CD4-positive, CD25-positive, alpha-beta regulatory T cell (primary cell): ENCODE results near the gene MCAT. TPM values are rescaled to one million over a fixed set of nuclear protein-coding genes. Genes with fewer than 3 reads are reported as not detected.

ENCODE experiments used
- ATAC-seq, 2 donors: fragments of 150-1000 bp; cut with Tn5 transposase; one replicate each; pipeline ENCODE4 v1.10.0; 2021; ENCODE audit warnings: low read depth in 2 of 2, moderate number of reproducible peaks in 2 of 2, moderate library complexity in 1 of 2
- DNase-seq, 3 donors: peaks; one replicate each; pipeline versions ENCODE4 v3.0.0 to v3.0.0-alpha.2; 2012 to 2022; ENCODE audit warnings: mixed read lengths in 1 of 3
- H3K27ac ChIP-seq: one replicate; pipeline ENCODE4 v1.7.0; 2013; ENCODE audit warnings: mild to moderate bottlenecking, low read length; ENCODE audit not compliant: insufficient read depth, poor library complexity, severe bottlenecking
- H3K27me3 ChIP-seq: one replicate; pipeline ENCODE4 v1.7.0; 2013; ENCODE audit warnings: low read length; ENCODE audit not compliant: control insufficient read depth, insufficient read depth
- H3K36me3 ChIP-seq: one replicate; pipeline ENCODE4 v1.7.0; 2013; ENCODE audit warnings: mild to moderate bottlenecking, low read length, moderate library complexity; ENCODE audit not compliant: control insufficient read depth, insufficient read depth
- H3K4me1 ChIP-seq: 2 replicates; pipeline ENCODE4 v1.7.0; 2013; ENCODE audit warnings: mild to moderate bottlenecking, low read length; ENCODE audit not compliant: insufficient read depth, control insufficient read depth, poor library complexity, severe bottlenecking
- H3K4me3 ChIP-seq: one replicate; pipeline ENCODE4 v1.7.0; 2013; ENCODE audit warnings: low read depth, mild to moderate bottlenecking, low read length, moderate library complexity
- H3K9me3 ChIP-seq, 2 experiments: 1 replicate in 1 of 2; 2 replicates in 1 of 2; pipeline ENCODE4 v1.7.0; 2013; ENCODE audit warnings: low read length in 2 of 2, mild to moderate bottlenecking in 1 of 2, moderate library complexity in 1 of 2; ENCODE audit not compliant: control insufficient read depth in 2 of 2
- H3K27ac Mint-ChIP-seq, 3 donors: one replicate each; pipeline ENCODE4 v1.8.0; 2020 to 2022; ENCODE audit warnings: mild to moderate bottlenecking in 3 of 3, mixed read lengths in 3 of 3, moderate library complexity in 2 of 3
- H3K27me3 Mint-ChIP-seq: one replicate; pipeline ENCODE4 v1.8.0; 2022; ENCODE audit warnings: mild to moderate bottlenecking, mixed read lengths
- H3K36me3 Mint-ChIP-seq: one replicate; pipeline ENCODE4 v1.8.0; 2020; ENCODE audit warnings: mixed read lengths
- H3K4me1 Mint-ChIP-seq, 4 donors: one replicate each; pipeline ENCODE4 v1.8.0; 2020 to 2022; ENCODE audit warnings: mixed read lengths in 4 of 4, mild to moderate bottlenecking in 1 of 4
- H3K4me3 Mint-ChIP-seq, 4 donors: one replicate each; pipeline ENCODE4 v1.8.0; 2020 to 2022; ENCODE audit warnings: mild to moderate bottlenecking in 4 of 4, mixed read lengths in 4 of 4, moderate library complexity in 3 of 4
- H3K9me3 Mint-ChIP-seq, 7 donors: one replicate each; pipeline ENCODE4 v1.8.0; 2020 to 2022; ENCODE audit warnings: mixed read lengths in 7 of 7, mild to moderate bottlenecking in 3 of 7, moderate library complexity in 2 of 7
- polyA plus RNA-seq, 4 donors: library from polyadenylated mRNA; unstranded; fragments of 300-500 nt; fragmentation: Illumina TruSeq; gene quantifications; one replicate each; pipeline ENCODE4 v1.2.3, GENCODE V29; 2021
- total RNA-seq: library from RNA; stranded (reverse); gene quantifications from one replicate; pipeline ENCODE4 v1.2.3, GENCODE V29; 2022

The MCAT gene
- total and polyA plus RNA-seq, 5 donors from 2014 or later = 5.4 to 9.8 (median 8.4) TPM

- Histone ChIP-seq H3K27me3 (no peaks in the 10 kb centered on the region), H3K9me3 (no peaks in the 10 kb centered on the region), H3K4me3 (no peak overlapping the region), H3K27ac (no peak overlapping the region), H3K36me3 (peaks cover 16% of the 10 kb centered on the region), H3K4me1 (no peaks in the 10 kb centered on the region)
- Mint-ChIP-seq H3K27me3 (no peaks in the 10 kb centered on the region), H3K4me3 (no peak overlapping the region), H3K36me3 (peaks cover 10% of the 10 kb centered on the region), H3K9me3 (no peaks in the 10 kb centered on the region), H3K4me1 (peaks cover 0 to 5% (median 1%) of the 10 kb centered on the region in 4 donors), H3K27ac (no peak overlapping the region)
- no peak for DNase-seq
- ATAC-seq = no peak
These were observed 34.3 kb upstream of the MCAT start for GRCh38 chr22:43177479-43177878.

GRCh38 chr22:43176090-43176489, 32.9 kb upstream of the MCAT start:
- no peaks in the 10 kb centered on the region for H3K27me3 ChIP-seq
- H3K4me3 Mint-ChIP-seq = no peak overlapping the region
- H3K36me3 ChIP-seq = peaks cover 21% of the 10 kb centered on the region
- H3K9me3 Mint-ChIP-seq = no peaks in the 10 kb centered on the region
- peaks cover 7% of the 10 kb centered on the region for H3K36me3 Mint-ChIP-seq
- no peak overlapping the region for H3K27ac Mint-ChIP-seq
- no peak for ATAC-seq
- DNase-seq = no peak
- H3K9me3 ChIP-seq = no peaks in the 10 kb centered on the region
- peaks cover 3% of the 10 kb centered on the region for H3K4me1 ChIP-seq
- H3K27ac ChIP-seq = no peak overlapping the region
- no peaks in the 10 kb centered on the region for H3K4me1 Mint-ChIP-seq
- no peak overlapping the region for H3K4me3 ChIP-seq
- H3K27me3 Mint-ChIP-seq = no peaks in the 10 kb centered on the region

GRCh38 chr22:43174941-43175531, 31.8 kb upstream of the MCAT start:
- no peaks in the 10 kb centered on the region for H3K9me3 ChIP-seq
- Mint-ChIP-seq H3K36me3 (peaks cover 11% of the 10 kb centered on the region), H3K27me3 (no peaks in the 10 kb centered on the region), H3K4me3 (no peak overlapping the region), H3K4me1 (no peaks in the 10 kb centered on the region), H3K9me3 (no peaks in the 10 kb centered on the region), H3K27ac (no peak overlapping the region)
- DNase-seq (no peak), ATAC-seq (no peak)
- no peaks in the 10 kb centered on the region for H3K27me3 ChIP-seq
- no peak overlapping the region for H3K27ac ChIP-seq
- peaks cover 3% of the 10 kb centered on the region for H3K4me1 ChIP-seq
- peaks cover 24% of the 10 kb centered on the region for H3K36me3 ChIP-seq
- H3K4me3 ChIP-seq = no peak overlapping the region

- no peaks in the 10 kb centered on the region for H3K27me3 ChIP-seq
- DNase-seq = no peak
- no peak for ATAC-seq
- Mint-ChIP-seq H3K9me3 (no peaks in the 10 kb centered on the region), H3K36me3 (peaks cover 11% of the 10 kb centered on the region), H3K4me3 (no peak overlapping the region), H3K4me1 (no peaks in the 10 kb centered on the region), H3K27me3 (no peaks in the 10 kb centered on the region), H3K27ac (no peak overlapping the region)
- H3K27ac ChIP-seq = no peak overlapping the region
- H3K4me1 ChIP-seq = peaks cover 3% of the 10 kb centered on the region
- H3K9me3 ChIP-seq = no peaks in the 10 kb centered on the region
- H3K36me3 ChIP-seq = peaks cover 18% of the 10 kb centered on the region
- no peak overlapping the region for H3K4me3 ChIP-seq
These were observed 30.9 kb upstream of the MCAT start for GRCh38 chr22:43173976-43174720.

- no peak overlapping the region for H3K27ac Mint-ChIP-seq
- DNase-seq (no peak), ATAC-seq (no peak)
- peaks cover 11% of the 10 kb centered on the region for H3K36me3 Mint-ChIP-seq
- no peaks in the 10 kb centered on the region for H3K27me3 ChIP-seq
- peaks cover 14% of the 10 kb centered on the region for H3K36me3 ChIP-seq
- no peak overlapping the region for H3K4me3 ChIP-seq
- no peaks in the 10 kb centered on the region for H3K4me1 Mint-ChIP-seq
- no peak overlapping the region for H3K4me3 Mint-ChIP-seq
- peaks cover 3% of the 10 kb centered on the region for H3K4me1 ChIP-seq
- H3K9me3 Mint-ChIP-seq = no peaks in the 10 kb centered on the region
- H3K9me3 ChIP-seq = no peaks in the 10 kb centered on the region
- no peaks in the 10 kb centered on the region for H3K27me3 Mint-ChIP-seq
- H3K27ac ChIP-seq = no peak overlapping the region
These were observed 30.4 kb upstream of the MCAT start for GRCh38 chr22:43173566-43173965.

- Histone ChIP-seq H3K9me3 (no peaks in the 10 kb centered on the region), H3K4me1 (peaks cover 3% of the 10 kb centered on the region), H3K27ac (no peak overlapping the region), H3K36me3 (peaks cover 19% of the 10 kb centered on the region), H3K27me3 (no peaks in the 10 kb centered on the region), H3K4me3 (no peak overlapping the region)
- DNase-seq (no peak), ATAC-seq (no peak)
- H3K4me1 Mint-ChIP-seq = no peaks in the 10 kb centered on the region
- no peak overlapping the region for H3K4me3 Mint-ChIP-seq
- H3K36me3 Mint-ChIP-seq = peaks cover 11% of the 10 kb centered on the region
- no peaks in the 10 kb centered on the region for H3K9me3 Mint-ChIP-seq
- no peaks in the 10 kb centered on the region for H3K27me3 Mint-ChIP-seq
- H3K27ac Mint-ChIP-seq = no peak overlapping the region
These were observed 29.0 kb upstream of the MCAT start for GRCh38 chr22:43172191-43172590.

- Mint-ChIP-seq H3K27ac (no peak overlapping the region), H3K27me3 (no peaks in the 10 kb centered on the region), H3K4me1 (no peaks in the 10 kb centered on the region), H3K4me3 (no peak overlapping the region), H3K36me3 (peaks cover 11% of the 10 kb centered on the region), H3K9me3 (no peaks in the 10 kb centered on the region)
- H3K4me1 ChIP-seq = peaks cover 3% of the 10 kb centered on the region
- no peaks in the 10 kb centered on the region for H3K27me3 ChIP-seq
- H3K9me3 ChIP-seq = no peaks in the 10 kb centered on the region
- no peak for DNase-seq
- no peak overlapping the region for H3K27ac ChIP-seq
- H3K36me3 ChIP-seq = peaks cover 19% of the 10 kb centered on the region
- no peak overlapping the region for H3K4me3 ChIP-seq
- no peak for ATAC-seq
These were observed 28.4 kb upstream of the MCAT start for GRCh38 chr22:43171607-43172006.

- no peaks in the 10 kb centered on the region for H3K4me1 Mint-ChIP-seq
- H3K9me3 Mint-ChIP-seq = no peaks in the 10 kb centered on the region
- H3K4me3 ChIP-seq = no peak overlapping the region
- H3K27ac Mint-ChIP-seq = no peak overlapping the region
- DNase-seq (no peak), ATAC-seq (no peak)
- H3K27me3 Mint-ChIP-seq = no peaks in the 10 kb centered on the region
- H3K4me3 Mint-ChIP-seq = no peak overlapping the region
- H3K9me3 ChIP-seq = no peaks in the 10 kb centered on the region
- no peaks in the 10 kb centered on the region for H3K27me3 ChIP-seq
- peaks cover 3% of the 10 kb centered on the region for H3K4me1 ChIP-seq
- no peak overlapping the region for H3K27ac ChIP-seq
- peaks cover 19% of the 10 kb centered on the region for H3K36me3 ChIP-seq
- H3K36me3 Mint-ChIP-seq = peaks cover 11% of the 10 kb centered on the region
These were observed 27.9 kb upstream of the MCAT start for GRCh38 chr22:43171019-43171491.
